K562 (cell line): ENCODE results near the gene CCL27. TPM values are rescaled to one million over a fixed set of nuclear protein-coding genes. Genes with fewer than 3 reads are reported as not detected.

Experiments used
- BRCA1 ChIP-seq, 2 experiments: fragments of 450-650 bp in 1 of 2; sonication (generic) in 1 of 2; formaldehyde crosslinking in 1 of 2; IDR thresholded peaks; 2 replicates each; pipeline versions ENCODE4 v1.5.0 to v1.6.1; 2017 to 2020; ENCODE audit warnings: mild to moderate bottlenecking in 1 of 2, missing genetic modification reagents in 1 of 2
- CBFA2T3 ChIP-seq: fragments of 450-650 bp; IDR thresholded peaks from 2 replicates; pipeline ENCODE4 v1.6.1; 2017
- CXXC5 ChIP-seq: fragments of 250-450 bp; sonication (Bioruptor Pico); IDR thresholded peaks from 2 replicates; pipeline ENCODE4 v1.8.0; 2022; ENCODE audit warnings: inconsistent platforms, mild to moderate bottlenecking, moderate library complexity
- EGR1 ChIP-seq: fragments of 450-650 bp; conservative IDR thresholded peaks from 2 replicates; pipeline ENCODE4 v1.6.1; 2017; ENCODE audit warnings: mild to moderate bottlenecking
- GABPA ChIP-seq: fragments of 200-800 bp; sonication (Bioruptor generic); conservative IDR thresholded peaks from 2 replicates; pipeline ENCODE4 v1.6.1; 2016; ENCODE audit warnings: low read depth, missing genetic modification characterization, missing compliant biosample characterization
- HNRNPL ChIP-seq: fragments of 200-400 bp; formaldehyde crosslinking; IDR thresholded peaks from 2 replicates; pipeline ENCODE4 v1.6.1; 2017; ENCODE audit warnings: low read depth, mild to moderate bottlenecking, low read length
- KDM5B ChIP-seq: fragments of 200-600 bp; sonication (generic); IDR thresholded peaks from 2 replicates; pipeline ENCODE4 v1.6.1; 2012; ENCODE audit warnings: low read depth, mild to moderate bottlenecking, moderate library complexity, low read length, control low read depth, inconsistent platforms; ENCODE audit not compliant: insufficient replicate concordance
- NEUROD1 ChIP-seq: fragments of 150-350 bp; IDR thresholded peaks from 2 replicates; pipeline ENCODE4 v1.6.1; 2014; ENCODE audit warnings: borderline replicate concordance, low read length, low read depth; ENCODE audit not compliant: partially characterized antibody
- PHF20 ChIP-seq: fragments of 450-650 bp; IDR thresholded peaks from 2 replicates; pipeline ENCODE4 v1.6.1; 2018; ENCODE audit not compliant: partially characterized antibody
- RHOXF2B ChIP-seq: fragments of 250-450 bp; sonication (Bioruptor Pico); conservative IDR thresholded peaks from 2 replicates; pipeline ENCODE4 v1.5.1; 2021
- TAF1 ChIP-seq: IDR thresholded peaks from 2 replicates; pipeline ENCODE4 v1.6.1; 2011; ENCODE audit warnings: mild to moderate bottlenecking, low read length, moderate library complexity; ENCODE audit not compliant: insufficient read depth, control insufficient read depth, severe bottlenecking; ENCODE audit errors: extremely low read depth
- THRAP3 ChIP-seq: fragments of 450-650 bp; IDR thresholded peaks from 2 replicates; pipeline ENCODE4 v1.6.1; 2016; ENCODE audit warnings: mild to moderate bottlenecking, inconsistent platforms, borderline replicate concordance
- ZZZ3 ChIP-seq: fragments of 450-650 bp; IDR thresholded peaks from 2 replicates; pipeline ENCODE4 v1.6.1; 2016; ENCODE audit warnings: antibody characterized with exemption, mild to moderate bottlenecking, moderate library complexity
- polyA plus RNA-seq, 8 experiments: library from polyadenylated mRNA; depleted of rRNA in 4 of 8; stranded (reverse) in 5 of 8; unstranded in 3 of 8; fragments of >200 nt; fragmentation: Nextera tagmentation in 2 of 8; fragmentation: Illumina TruSeq in 1 of 8; extraction: Ambion mirVana in 2 of 8; extraction: Trizol in 1 of 8; gene quantifications; 2 replicates each; pipeline versions ENCODE4 v1.2.1 to v1.2.3, GENCODE V29; 2011 to 2014; ENCODE audit warnings: inconsistent platforms in 1 of 8, missing spikeins in 1 of 8
- total RNA-seq, 7 experiments: library from RNA; depleted of rRNA in 6 of 7; stranded (reverse); fragments of >200 nt in 6 of 7; fragmentation: Illumina TruSeq in 2 of 7; extraction: Trizol in 2 of 7; gene quantifications; 2 replicates each; pipeline versions ENCODE4 v1.2.1 to v1.2.3, GENCODE V29; 2011 to 2021; ENCODE audit warnings: low replicate concordance in 1 of 7
- TF ChIP-seq, protein P1 (sequence below): fragments of 250-450 bp; sonication (Bioruptor Pico); IDR thresholded peaks from 2 replicates; pipeline ENCODE4 v1.5.0; 2021; ENCODE audit warnings: mild to moderate bottlenecking, borderline replicate concordance
- TF ChIP-seq, protein P2 (sequence below): fragments of 450-650 bp; IDR thresholded peaks from 2 replicates; pipeline ENCODE4 v1.7.1; 2018; ENCODE audit warnings: mild to moderate bottlenecking, low read depth; ENCODE audit not compliant: partially characterized antibody
- TF ChIP-seq, protein P3 (sequence below): fragments of 450-650 bp; IDR thresholded peaks from 2 replicates; pipeline ENCODE4 v1.6.1; 2016
- TF ChIP-seq, protein P4 (sequence below): fragments of 450-650 bp; IDR thresholded peaks from 2 replicates; pipeline ENCODE4 v1.6.1; 2016; ENCODE audit warnings: borderline replicate concordance

Gene CCL27
- total and polyA plus RNA-seq, 9 of the 15 experiments (the other 6 are each of a cell fraction or from before 2014, with no cell fraction given), result 0.10 to 0.53 (median 0.27) TPM; not detected in 5

DNA sequence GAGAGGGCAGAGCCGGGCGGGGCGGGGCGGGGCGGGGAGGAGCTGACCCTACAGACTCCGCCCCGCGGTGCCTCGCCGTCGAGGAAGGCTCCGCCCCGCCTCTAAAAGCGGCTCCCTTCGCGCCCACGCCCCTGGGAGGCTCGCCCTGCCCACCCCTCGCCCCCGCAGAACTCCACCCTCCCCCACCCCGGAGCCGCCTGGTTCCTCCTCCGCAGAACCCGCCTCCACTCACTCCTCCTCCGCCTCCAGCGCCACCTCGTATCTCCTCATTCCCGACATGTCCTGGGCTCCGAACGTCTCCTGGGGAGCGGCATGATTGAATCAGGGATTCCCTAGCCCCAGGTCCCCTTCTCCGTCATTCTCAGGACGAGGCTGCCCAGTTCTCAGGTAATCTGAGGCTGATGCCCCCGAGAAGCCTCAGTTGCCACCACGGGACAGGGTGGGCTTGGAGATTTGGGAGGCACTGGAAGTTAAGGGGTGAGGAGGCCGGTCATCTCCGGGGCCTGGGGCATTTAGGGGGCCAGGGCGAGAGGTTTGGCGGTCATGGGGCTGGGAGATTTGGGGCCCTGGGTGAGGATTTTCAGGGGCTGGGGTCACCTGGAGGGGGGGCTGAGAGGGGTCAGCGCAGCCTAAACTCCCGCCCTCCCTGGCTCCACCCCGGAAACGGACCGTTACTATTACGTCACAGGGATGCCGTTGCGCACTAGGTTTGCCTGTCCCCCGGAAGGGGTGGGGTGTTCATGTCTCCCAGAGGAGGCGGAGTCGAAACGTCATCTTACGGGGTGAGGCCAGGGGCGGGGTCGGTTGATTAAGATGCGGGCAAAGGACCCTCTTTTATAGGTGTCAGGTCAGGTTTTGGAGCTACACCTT lies 3.2 kb upstream of the CCL27 start (continued):
- TF ChIP-seq, protein P1, sequence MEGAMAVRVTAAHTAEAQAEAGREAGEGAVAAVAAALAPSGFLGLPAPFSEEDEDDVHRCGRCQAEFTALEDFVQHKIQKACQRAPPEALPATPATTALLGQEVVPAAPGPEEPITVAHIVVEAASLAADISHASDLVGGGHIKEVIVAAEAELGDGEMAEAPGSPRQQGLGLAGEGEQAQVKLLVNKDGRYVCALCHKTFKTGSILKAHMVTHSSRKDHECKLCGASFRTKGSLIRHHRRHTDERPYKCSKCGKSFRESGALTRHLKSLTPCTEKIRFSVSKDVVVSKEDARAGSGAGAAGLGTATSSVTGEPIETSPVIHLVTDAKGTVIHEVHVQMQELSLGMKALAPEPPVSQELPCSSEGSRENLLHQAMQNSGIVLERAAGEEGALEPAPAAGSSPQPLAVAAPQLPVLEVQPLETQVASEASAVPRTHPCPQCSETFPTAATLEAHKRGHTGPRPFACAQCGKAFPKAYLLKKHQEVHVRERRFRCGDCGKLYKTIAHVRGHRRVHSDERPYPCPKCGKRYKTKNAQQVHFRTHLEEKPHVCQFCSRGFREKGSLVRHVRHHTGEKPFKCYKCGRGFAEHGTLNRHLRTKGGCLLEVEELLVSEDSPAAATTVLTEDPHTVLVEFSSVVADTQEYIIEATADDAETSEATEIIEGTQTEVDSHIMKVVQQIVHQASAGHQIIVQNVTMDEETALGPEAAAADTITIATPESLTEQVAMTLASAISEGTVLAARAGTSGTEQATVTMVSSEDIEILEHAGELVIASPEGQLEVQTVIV (CRISPR knock-in tag), result no peak
- TF ChIP-seq THRAP3, result 0 out of 2 replicates have a peak, but pooled peaks have one; percentile 43
- TF ChIP-seq HNRNPL, result no peak
- TF ChIP-seq RHOXF2B, result no peak
- TF ChIP-seq, protein P2, sequence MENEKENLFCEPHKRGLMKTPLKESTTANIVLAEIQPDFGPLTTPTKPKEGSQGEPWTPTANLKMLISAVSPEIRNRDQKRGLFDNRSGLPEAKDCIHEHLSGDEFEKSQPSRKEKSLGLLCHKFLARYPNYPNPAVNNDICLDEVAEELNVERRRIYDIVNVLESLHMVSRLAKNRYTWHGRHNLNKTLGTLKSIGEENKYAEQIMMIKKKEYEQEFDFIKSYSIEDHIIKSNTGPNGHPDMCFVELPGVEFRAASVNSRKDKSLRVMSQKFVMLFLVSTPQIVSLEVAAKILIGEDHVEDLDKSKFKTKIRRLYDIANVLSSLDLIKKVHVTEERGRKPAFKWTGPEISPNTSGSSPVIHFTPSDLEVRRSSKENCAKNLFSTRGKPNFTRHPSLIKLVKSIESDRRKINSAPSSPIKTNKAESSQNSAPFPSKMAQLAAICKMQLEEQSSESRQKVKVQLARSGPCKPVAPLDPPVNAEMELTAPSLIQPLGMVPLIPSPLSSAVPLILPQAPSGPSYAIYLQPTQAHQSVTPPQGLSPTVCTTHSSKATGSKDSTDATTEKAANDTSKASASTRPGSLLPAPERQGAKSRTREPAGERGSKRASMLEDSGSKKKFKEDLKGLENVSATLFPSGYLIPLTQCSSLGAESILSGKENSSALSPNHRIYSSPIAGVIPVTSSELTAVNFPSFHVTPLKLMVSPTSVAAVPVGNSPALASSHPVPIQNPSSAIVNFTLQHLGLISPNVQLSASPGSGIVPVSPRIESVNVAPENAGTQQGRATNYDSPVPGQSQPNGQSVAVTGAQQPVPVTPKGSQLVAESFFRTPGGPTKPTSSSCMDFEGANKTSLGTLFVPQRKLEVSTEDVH, result peak; percentile 89
- peak; percentile 99 for TF ChIP-seq EGR1
- TF ChIP-seq PHF20, result peak; percentile 33
- TF ChIP-seq BRCA1 (IDR thresholded peaks at IDR 0.05), result no peak
- no peak for TF ChIP-seq BRCA1 (CRISPR knock-in tag; IDR thresholded peaks at IDR 0.05)
- peak; percentile 93 for TF ChIP-seq GABPA (tag)
- TF ChIP-seq CBFA2T3, result peak; percentile 25; the same call in 1 of the 2 replicates
- peak; percentile 84 for TF ChIP-seq KDM5B
- TF ChIP-seq ZZZ3, result peak; percentile 59; the same call in 1 of the 2 replicates
- no peak for TF ChIP-seq NEUROD1
- TF ChIP-seq TAF1, result peak; percentile 85
- peak; percentile 64 for TF ChIP-seq CXXC5 (CRISPR knock-in tag)
- TF ChIP-seq, protein P3, sequence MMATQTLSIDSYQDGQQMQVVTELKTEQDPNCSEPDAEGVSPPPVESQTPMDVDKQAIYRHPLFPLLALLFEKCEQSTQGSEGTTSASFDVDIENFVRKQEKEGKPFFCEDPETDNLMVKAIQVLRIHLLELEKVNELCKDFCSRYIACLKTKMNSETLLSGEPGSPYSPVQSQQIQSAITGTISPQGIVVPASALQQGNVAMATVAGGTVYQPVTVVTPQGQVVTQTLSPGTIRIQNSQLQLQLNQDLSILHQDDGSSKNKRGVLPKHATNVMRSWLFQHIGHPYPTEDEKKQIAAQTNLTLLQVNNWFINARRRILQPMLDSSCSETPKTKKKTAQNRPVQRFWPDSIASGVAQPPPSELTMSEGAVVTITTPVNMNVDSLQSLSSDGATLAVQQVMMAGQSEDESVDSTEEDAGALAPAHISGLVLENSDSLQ, result 0 out of 2 replicates have a peak, but pooled peaks have one; percentile 9
- TF ChIP-seq, protein P4, sequence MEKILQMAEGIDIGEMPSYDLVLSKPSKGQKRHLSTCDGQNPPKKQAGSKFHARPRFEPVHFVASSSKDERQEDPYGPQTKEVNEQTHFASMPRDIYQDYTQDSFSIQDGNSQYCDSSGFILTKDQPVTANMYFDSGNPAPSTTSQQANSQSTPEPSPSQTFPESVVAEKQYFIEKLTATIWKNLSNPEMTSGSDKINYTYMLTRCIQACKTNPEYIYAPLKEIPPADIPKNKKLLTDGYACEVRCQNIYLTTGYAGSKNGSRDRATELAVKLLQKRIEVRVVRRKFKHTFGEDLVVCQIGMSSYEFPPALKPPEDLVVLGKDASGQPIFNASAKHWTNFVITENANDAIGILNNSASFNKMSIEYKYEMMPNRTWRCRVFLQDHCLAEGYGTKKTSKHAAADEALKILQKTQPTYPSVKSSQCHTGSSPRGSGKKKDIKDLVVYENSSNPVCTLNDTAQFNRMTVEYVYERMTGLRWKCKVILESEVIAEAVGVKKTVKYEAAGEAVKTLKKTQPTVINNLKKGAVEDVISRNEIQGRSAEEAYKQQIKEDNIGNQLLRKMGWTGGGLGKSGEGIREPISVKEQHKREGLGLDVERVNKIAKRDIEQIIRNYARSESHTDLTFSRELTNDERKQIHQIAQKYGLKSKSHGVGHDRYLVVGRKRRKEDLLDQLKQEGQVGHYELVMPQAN, result peak; percentile 75
